ENCODE results near the gene MATR3. TPM values are rescaled to one million over a fixed set of nuclear protein-coding genes. Genes with fewer than 3 reads are reported as not detected.

The MATR3 gene
- total RNA-seq, 6 donors from 2014 or later: 125 to 264 (median 158) TPM

DNA sequence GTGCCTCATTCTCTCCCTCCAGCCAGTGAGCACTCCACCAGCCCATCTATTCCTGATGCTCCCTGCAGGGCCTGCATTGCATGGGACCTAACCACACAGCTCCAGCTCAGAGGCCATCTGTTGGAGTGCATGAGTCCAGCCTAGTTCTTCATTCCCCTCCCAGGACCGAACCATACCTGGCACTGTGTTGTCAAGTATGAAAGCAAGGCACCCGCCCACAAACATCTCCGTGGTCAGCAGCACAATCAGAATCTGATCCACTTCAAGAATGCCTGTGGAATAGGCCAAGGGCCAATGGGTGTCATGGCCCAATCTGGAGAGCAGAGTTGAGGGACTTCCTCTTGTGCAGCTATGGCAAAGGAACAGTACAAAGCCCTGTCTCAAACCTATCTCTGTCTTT, 83.7 kb downstream of the MATR3 start:
- DNase-seq: no peak
- WGBS, 2 donors: 66% methylated on average over 3 of the region's 3 CpGs; no CpG with 5 or more reads in 1 of the 2 donors
- Histone ChIP-seq H3K27ac (no peak overlapping the region), H3K9me3 (no peaks in the 10 kb centered on the region), H3K4me3 (no peak overlapping the region), H3K4me1 (no peaks in the 10 kb centered on the region), H3K27me3 (no peaks in the 10 kb centered on the region), H3K36me3 (peaks cover 0 to 16% (median 12%) of the 10 kb centered on the region in 4 donors)
- no peak for ATAC-seq (ENCODE audit: low FRiP score in 2 of 2)
- TF ChIP-seq EP300 (IDR thresholded peaks at IDR 0.05): no peak

DNA sequence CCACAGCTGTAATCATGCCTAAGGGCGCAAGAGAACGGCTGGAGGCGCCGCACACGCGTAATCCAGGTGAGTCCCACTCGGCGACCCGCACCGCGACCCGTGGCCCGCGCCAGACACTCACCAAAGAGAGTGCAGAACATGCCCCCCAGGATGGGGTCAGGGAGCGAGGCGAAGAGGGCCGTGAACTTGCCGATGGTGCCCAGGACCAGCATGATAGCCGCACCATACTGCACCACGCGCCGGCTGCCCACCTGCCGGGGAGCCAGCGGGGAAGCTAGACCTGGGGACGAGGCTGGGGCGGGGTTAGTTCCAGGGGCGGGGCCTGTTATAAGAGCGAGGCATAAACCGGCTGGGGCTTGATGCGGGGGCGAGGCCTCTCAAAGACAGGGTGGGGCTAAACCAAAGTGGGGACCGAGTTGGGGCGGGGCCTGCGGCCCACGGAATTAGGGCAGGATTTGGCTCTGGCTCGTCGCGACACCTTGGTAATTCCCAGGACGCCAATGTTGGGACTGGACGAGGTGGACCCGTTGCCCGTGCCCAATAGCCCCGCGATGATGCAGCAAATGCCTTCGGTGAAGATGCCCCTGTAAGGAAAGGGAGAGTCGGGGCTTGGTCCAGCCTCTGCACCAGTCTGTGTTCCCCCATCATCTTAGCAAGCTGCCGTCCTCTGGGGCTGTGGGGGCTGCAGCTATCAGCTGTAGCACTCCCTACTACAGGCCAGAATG, 84.7 kb downstream of the MATR3 start:
- no peaks in the 10 kb centered on the region for H3K27me3 ChIP-seq
- ATAC-seq (ENCODE audit: low FRiP score in 2 of 2) (no peak), DNase-seq (no peak)
- WGBS, 2 donors: 82 to 86% methylated on average over 27 to 45 of the region's 47 CpGs
- no peak for TF ChIP-seq EP300 (IDR thresholded peaks at IDR 0.05)
- TF ChIP-seq, protein P1, sequence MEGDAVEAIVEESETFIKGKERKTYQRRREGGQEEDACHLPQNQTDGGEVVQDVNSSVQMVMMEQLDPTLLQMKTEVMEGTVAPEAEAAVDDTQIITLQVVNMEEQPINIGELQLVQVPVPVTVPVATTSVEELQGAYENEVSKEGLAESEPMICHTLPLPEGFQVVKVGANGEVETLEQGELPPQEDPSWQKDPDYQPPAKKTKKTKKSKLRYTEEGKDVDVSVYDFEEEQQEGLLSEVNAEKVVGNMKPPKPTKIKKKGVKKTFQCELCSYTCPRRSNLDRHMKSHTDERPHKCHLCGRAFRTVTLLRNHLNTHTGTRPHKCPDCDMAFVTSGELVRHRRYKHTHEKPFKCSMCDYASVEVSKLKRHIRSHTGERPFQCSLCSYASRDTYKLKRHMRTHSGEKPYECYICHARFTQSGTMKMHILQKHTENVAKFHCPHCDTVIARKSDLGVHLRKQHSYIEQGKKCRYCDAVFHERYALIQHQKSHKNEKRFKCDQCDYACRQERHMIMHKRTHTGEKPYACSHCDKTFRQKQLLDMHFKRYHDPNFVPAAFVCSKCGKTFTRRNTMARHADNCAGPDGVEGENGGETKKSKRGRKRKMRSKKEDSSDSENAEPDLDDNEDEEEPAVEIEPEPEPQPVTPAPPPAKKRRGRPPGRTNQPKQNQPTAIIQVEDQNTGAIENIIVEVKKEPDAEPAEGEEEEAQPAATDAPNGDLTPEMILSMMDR (IDR thresholded peaks at IDR 0.05): no peak
- H3K27ac ChIP-seq: no peak overlapping the region
- no peaks in the 10 kb centered on the region for H3K4me1 ChIP-seq
- H3K9me3 ChIP-seq: no peaks in the 10 kb centered on the region
- no peak overlapping the region for H3K4me3 ChIP-seq
- H3K36me3 ChIP-seq: peaks cover 0 to 16% (median 6%) of the 10 kb centered on the region in 4 donors

DNA sequence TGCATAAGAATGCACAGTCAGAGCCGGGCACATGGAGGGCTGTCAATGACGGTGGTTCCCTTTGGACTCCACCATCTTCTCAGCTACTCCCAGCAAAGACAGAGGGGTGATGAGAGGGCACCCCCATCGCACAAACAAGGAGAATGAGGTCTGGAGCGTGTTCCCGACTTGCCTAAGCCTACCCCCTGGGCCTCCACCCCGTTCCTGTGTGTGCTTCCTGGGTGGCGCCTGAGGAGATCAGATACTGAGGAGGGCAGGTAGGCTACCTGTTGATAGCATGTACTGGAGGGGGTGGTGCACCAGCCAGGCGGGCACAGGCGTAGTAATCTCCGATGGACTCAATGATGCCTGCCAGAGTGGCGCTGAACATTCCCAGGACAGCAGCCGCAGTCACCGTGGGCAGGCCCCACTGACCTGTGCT, 85.4 kb downstream of the MATR3 start:
- Histone ChIP-seq H3K27ac (no peak overlapping the region), H3K9me3 (no peaks in the 10 kb centered on the region), H3K27me3 (no peaks in the 10 kb centered on the region), H3K4me3 (no peak overlapping the region), H3K36me3 (peaks cover 0 to 16% (median 2%) of the 10 kb centered on the region in 4 donors), H3K4me1 (no peaks in the 10 kb centered on the region)
- TF ChIP-seq, protein P1 (IDR thresholded peaks at IDR 0.05): no peak
- no peak for TF ChIP-seq POLR2A (IDR thresholded peaks at IDR 0.05)
- TF ChIP-seq POLR2AphosphoS5 (IDR thresholded peaks at IDR 0.05): no peak
- TF ChIP-seq EP300 (IDR thresholded peaks at IDR 0.05): no peak
- 79 to 88% methylated on average over 8 to 13 of the region's 13 CpGs for WGBS, 2 donors
- no peak for ATAC-seq (ENCODE audit: low FRiP score in 2 of 2)
- DNase-seq: no peak

DNA sequence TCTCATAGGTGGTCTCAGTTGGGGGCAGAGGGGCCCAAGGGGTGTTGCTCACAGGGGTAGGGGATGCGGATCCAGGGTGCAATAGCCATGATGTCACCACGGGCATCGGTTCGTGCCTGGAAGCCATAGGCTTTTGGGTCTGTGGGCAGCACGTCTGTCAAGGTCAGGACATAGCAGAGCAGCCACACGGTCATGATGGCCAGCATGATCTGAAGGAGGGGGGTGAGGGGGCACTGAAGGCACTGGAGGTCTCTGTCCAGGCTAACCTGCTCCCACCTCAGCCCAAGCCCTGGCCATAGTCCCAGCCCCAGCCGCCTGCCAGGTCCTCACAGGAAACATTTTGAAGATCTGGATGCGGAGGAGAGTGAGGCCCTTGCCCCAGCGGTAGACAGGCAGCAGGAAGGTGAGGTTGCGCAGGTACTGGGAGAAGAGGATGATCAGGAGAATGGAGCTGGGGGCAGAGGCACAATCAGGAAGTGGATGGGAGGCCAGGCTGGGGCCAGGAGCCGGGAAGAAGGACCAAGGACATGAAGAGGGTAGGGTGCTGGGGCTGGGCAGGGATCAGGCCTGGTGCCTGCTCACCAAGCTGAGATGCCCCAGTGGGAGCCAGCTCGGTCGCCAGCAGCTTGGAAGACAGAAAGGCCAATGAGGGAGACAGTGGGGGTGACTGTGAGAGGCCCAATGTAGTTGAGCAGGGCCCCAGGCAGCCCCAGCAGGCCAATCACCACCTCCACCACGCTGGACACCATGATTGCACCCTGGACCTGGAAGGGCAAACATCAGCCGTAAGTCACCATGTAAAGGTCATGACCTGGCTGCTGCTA, 86.3 kb downstream of the MATR3 start:
- Histone ChIP-seq H3K4me3 (no peak overlapping the region), H3K27ac (no peak overlapping the region), H3K9me3 (no peaks in the 10 kb centered on the region), H3K4me1 (peaks cover 0 to 6% (median 3%) of the 10 kb centered on the region in 4 donors), H3K27me3 (no peaks in the 10 kb centered on the region), H3K36me3 (peaks cover 0 to 9% (median under 1%) of the 10 kb centered on the region in 4 donors)
- WGBS, 2 donors: 86 to 87% methylated on average over 13 to 15 of the region's 15 CpGs
- TF ChIP-seq POLR2A (IDR thresholded peaks at IDR 0.05) (no peak), POLR2AphosphoS5 (IDR thresholded peaks at IDR 0.05) (no peak), EP300 (IDR thresholded peaks at IDR 0.05) (no peak)
- TF ChIP-seq, protein P1 (IDR thresholded peaks at IDR 0.05): no peak
- ATAC-seq (ENCODE audit: low FRiP score in 2 of 2) (no peak), DNase-seq (no peak)

Small RNAs within 50 kb of the gene (small RNA-seq; reads per million reads assigned to genes)
- gene RNA5SP195 (0 reads per million in 4 donors), gene SNORA74A (9.2 to 62.0 (median 30.4) reads per million in 4 donors), gene SNORA74D (6.8 to 52.1 (median 29.9) reads per million in 4 donors)

Other genes starting within 250 kb of the MATR3 start
- 10 to 100 TPM; 30.2 to 83.8 (median 51.2) TPM for gene SIL1, start 95.4 kb upstream of the MATR3 start, total RNA-seq
- gene PAIP2, start 48.1 kb downstream of the MATR3 start, total RNA-seq: 100 to 1,000 TPM in 1 of 6 donors, 10 to 100 TPM in 5; 36.7 to 103 (median 67.8) TPM
- 10 to 100 TPM in 1 of 6 donors, 1 to 10 TPM in 4, not detected in 1; 1.1 to 20.1 (median 1.8) TPM for gene SLC23A1, start 89.6 kb downstream of the MATR3 start, total RNA-seq
- 10 to 100 TPM in 4 of 6 donors, 1 to 10 TPM in 2; 1.5 to 30.7 (median 15.5) TPM for gene MZB1, start 96.2 kb downstream of the MATR3 start, total RNA-seq
- 1 to 10 TPM in 2 of 6 donors, under 1 TPM in 4; 0.33 to 2.1 (median 0.95) TPM for gene PROB1, start 101.4 kb downstream of the MATR3 start, total RNA-seq
- 1 to 10 TPM in 5 of 6 donors, not detected in 1; 2.9 to 6.3 (median 4.8) TPM for gene SPATA24, start 110.3 kb downstream of the MATR3 start, total RNA-seq
- 10 to 100 TPM in 1 of 6 donors, 1 to 10 TPM in 5; 1.0 to 11.6 (median 6.3) TPM for gene DNAJC18, start 145.8 kb downstream of the MATR3 start, total RNA-seq
- 10 to 100 TPM in 5 of 6 donors, 1 to 10 TPM in 1; 8.4 to 62.5 (median 24.1) TPM for gene ECSCR, start 169.0 kb downstream of the MATR3 start, total RNA-seq
- gene SMIM33, start 177.3 kb downstream of the MATR3 start, total RNA-seq: not detected
- gene STING1, start 189.0 kb downstream of the MATR3 start, total RNA-seq: 100 to 1,000 TPM in 5 of 6 donors, 10 to 100 TPM in 1; 70.3 to 141 (median 107) TPM